Mesenchymal stem cell (in vitro differentiated cells and primary cell): ENCODE measurements around the gene TAF15.

ENCODE experiments used
- DNase-seq: peaks from one replicate; pipeline ENCODE4 v3.0.0-alpha.2; 2013
- H2AFZ ChIP-seq: one replicate; pipeline ENCODE4 v1.6.1; 2013; ENCODE audit warnings: low read depth, mild to moderate bottlenecking, control low read depth, inconsistent platforms, low read length, moderate library complexity
- H2AK5ac ChIP-seq: 2 replicates; pipeline ENCODE4 v1.6.1; 2013; ENCODE audit warnings: low read length, moderate library complexity, mild to moderate bottlenecking, inconsistent platforms; ENCODE audit not compliant: severe bottlenecking
- H2BK120ac ChIP-seq: one replicate; pipeline ENCODE4 v1.6.1; 2013; ENCODE audit warnings: low read depth, mild to moderate bottlenecking, inconsistent platforms, low read length, moderate library complexity
- H2BK12ac ChIP-seq, 2 experiments: one replicate each; pipeline ENCODE4 v1.6.1; 2013; ENCODE audit warnings: inconsistent platforms in 2 of 2, low read length in 2 of 2, mild to moderate bottlenecking in 2 of 2, moderate library complexity in 2 of 2, control low read depth in 1 of 2
- H2BK15ac ChIP-seq: one replicate; pipeline ENCODE4 v1.6.1; 2013; ENCODE audit warnings: mild to moderate bottlenecking, low read depth, inconsistent platforms; ENCODE audit not compliant: poor library complexity, severe bottlenecking
- H2BK5ac ChIP-seq: 2 replicates; pipeline ENCODE4 v1.6.1; 2013; ENCODE audit warnings: low read depth, mild to moderate bottlenecking, low read length, control low read depth, inconsistent platforms; ENCODE audit not compliant: poor library complexity, severe bottlenecking
- H3K14ac ChIP-seq, 2 experiments: one replicate each; pipeline ENCODE4 v1.6.1; 2013; ENCODE audit warnings: inconsistent platforms in 2 of 2, low read length in 2 of 2, control low read depth in 1 of 2, mild to moderate bottlenecking in 1 of 2, moderate library complexity in 1 of 2
- H3K18ac ChIP-seq, 2 experiments: one replicate each; pipeline ENCODE4 v1.6.1; 2013; ENCODE audit warnings: inconsistent platforms in 2 of 2, low read length in 2 of 2, control low read depth in 1 of 2, low read depth in 1 of 2, mild to moderate bottlenecking in 1 of 2
- H3K23ac ChIP-seq, 2 experiments: one replicate each; pipeline ENCODE4 v1.6.1; 2013; ENCODE audit warnings: inconsistent platforms in 2 of 2, low read length in 2 of 2, mild to moderate bottlenecking in 2 of 2, moderate library complexity in 2 of 2, control low read depth in 1 of 2
- H3K27ac ChIP-seq: 2 replicates; pipeline ENCODE4 v1.5.1; 2013; ENCODE audit warnings: mild to moderate bottlenecking, moderate library complexity, low read length, control low read depth, inconsistent platforms; ENCODE audit not compliant: poor library complexity, severe bottlenecking
- H3K27me3 ChIP-seq, 2 experiments: 2 replicates each; pipeline versions ENCODE4 v1.6.1 to v1.7.0; 2013; ENCODE audit warnings: low read length in 2 of 2, mild to moderate bottlenecking in 2 of 2, moderate library complexity in 2 of 2, control low read depth in 1 of 2, inconsistent platforms in 1 of 2; ENCODE audit not compliant: control insufficient read depth in 1 of 2, insufficient read depth in 1 of 2
- H3K36me3 ChIP-seq, 2 experiments: 2 replicates each; pipeline versions ENCODE4 v1.6.1 to v1.7.0; 2013; ENCODE audit warnings: low read length in 2 of 2, control low read depth in 1 of 2, inconsistent platforms in 1 of 2, low read depth in 1 of 2, mild to moderate bottlenecking in 1 of 2; ENCODE audit not compliant: insufficient read depth in 2 of 2, control insufficient read depth in 1 of 2
- H3K4ac ChIP-seq, 2 experiments: one replicate each; pipeline ENCODE4 v1.6.1; 2013; ENCODE audit warnings: inconsistent platforms in 2 of 2, low read length in 2 of 2, mild to moderate bottlenecking in 2 of 2, moderate library complexity in 2 of 2, control low read depth in 1 of 2, low read depth in 1 of 2
- H3K4me1 ChIP-seq: 2 replicates; pipeline ENCODE4 v1.6.1; 2013; ENCODE audit warnings: low read depth, low read length, control low read depth; ENCODE audit not compliant: control insufficient read depth, insufficient read depth
- H3K4me2 ChIP-seq: 2 replicates; pipeline ENCODE4 v1.6.1; 2013; ENCODE audit warnings: low read length, mild to moderate bottlenecking, inconsistent platforms; ENCODE audit not compliant: poor library complexity, severe bottlenecking
- H3K4me3 ChIP-seq, 2 experiments: 2 replicates each; pipeline versions ENCODE4 v1.5.1 to v1.7.0; 2013; ENCODE audit warnings: low read length in 2 of 2, mild to moderate bottlenecking in 2 of 2, control low read depth in 1 of 2, low read depth in 1 of 2; ENCODE audit not compliant: insufficient read depth in 1 of 2
- H3K79me1 ChIP-seq: replicated peaks from 2 replicates; pipeline ENCODE4 v1.6.1; 2013; ENCODE audit warnings: mild to moderate bottlenecking, control low read depth, low read length, inconsistent platforms; ENCODE audit not compliant: poor library complexity, severe bottlenecking
- H3K9ac ChIP-seq: 2 replicates; pipeline ENCODE4 v1.7.0; 2013; ENCODE audit warnings: mild to moderate bottlenecking, low read length, moderate library complexity
- H3K9me3 ChIP-seq: 2 replicates; pipeline ENCODE4 v1.7.0; 2013; ENCODE audit warnings: mild to moderate bottlenecking, low read length; ENCODE audit not compliant: control insufficient read depth
- H4K8ac ChIP-seq: one replicate; pipeline ENCODE4 v1.6.1; 2013; ENCODE audit warnings: inconsistent platforms, mild to moderate bottlenecking, low read length, moderate library complexity
- H4K91ac ChIP-seq: one replicate; pipeline ENCODE4 v1.6.1; 2013; ENCODE audit warnings: mild to moderate bottlenecking, low read length, inconsistent platforms
- WGBS: methylation state at CpG from one replicate; pipeline ENCODE4 v1.1.7; 2013; ENCODE audit warnings: mixed read lengths; 5-methylcytosine and 5-hydroxymethylcytosine counted together

Gene TAF15

GRCh38 chr17:35812456-35812855, 3.2 kb downstream of the TAF15 start:
- no peak overlapping the region for H2BK5ac ChIP-seq
- H3K4me1 ChIP-seq = peaks cover 9% of the 10 kb centered on the region
- no peak overlapping the region for H2AK5ac ChIP-seq
- H3K27ac ChIP-seq = no peak overlapping the region
- H3K4ac ChIP-seq = no peak overlapping the region
- H3K18ac ChIP-seq = no peak overlapping the region
- H2BK15ac ChIP-seq = no peak overlapping the region
- H3K36me3 ChIP-seq = peaks cover 8 to 27% of the 10 kb centered on the region in 2 experiments
- H3K23ac ChIP-seq = no peak overlapping the region
- H3K27me3 ChIP-seq = no peaks in the 10 kb centered on the region
- DNase-seq = no peak
- no peak overlapping the region for H3K14ac ChIP-seq
- no peak overlapping the region for H2BK120ac ChIP-seq
- H3K4me2 ChIP-seq = no peak overlapping the region
- peaks cover 1% of the 10 kb centered on the region for H3K79me1 ChIP-seq
- H3K9me3 ChIP-seq = no peaks in the 10 kb centered on the region
- no peak overlapping the region for H4K91ac ChIP-seq
- no peak overlapping the region for H3K9ac ChIP-seq
- WGBS = 87% methylated on average over 5 of the region's 5 CpGs
- no peak overlapping the region for H3K4me3 ChIP-seq
- H2AFZ ChIP-seq = no peak overlapping the region
- H2BK12ac ChIP-seq = no peak overlapping the region
- H4K8ac ChIP-seq = no peak overlapping the region

- no peak overlapping the region for H2AK5ac ChIP-seq
- no peak overlapping the region for H2BK5ac ChIP-seq
- no peak overlapping the region for H2AFZ ChIP-seq
- peaks cover 8 to 68% of the 10 kb centered on the region in 2 experiments for H3K36me3 ChIP-seq
- H3K9ac ChIP-seq = no peak overlapping the region
- H3K4me3 ChIP-seq = no peak overlapping the region
- H3K27me3 ChIP-seq = no peaks in the 10 kb centered on the region
- H2BK15ac ChIP-seq = no peak overlapping the region
- no peak overlapping the region for H4K91ac ChIP-seq
- no peak overlapping the region for H3K27ac ChIP-seq
- no peak for DNase-seq
- no peak overlapping the region for H3K4ac ChIP-seq
- no peak overlapping the region for H3K23ac ChIP-seq
- peak overlapping the region in 1 of 2 experiments; percentile 52 for H3K18ac ChIP-seq
- peak overlapping the region in 1 of 2 experiments; percentile 54 for H2BK12ac ChIP-seq
- H3K14ac ChIP-seq = peak overlapping the region in 1 of 2 experiments; percentile 88
- no peak overlapping the region for H3K4me2 ChIP-seq
- no peak overlapping the region for H4K8ac ChIP-seq
- no peak overlapping the region for H2BK120ac ChIP-seq
- WGBS = 87% methylated on average over 5 of the region's 5 CpGs
- H3K9me3 ChIP-seq = no peaks in the 10 kb centered on the region
- H3K4me1 ChIP-seq = peaks cover 10% of the 10 kb centered on the region
- H3K79me1 ChIP-seq = peaks cover 1% of the 10 kb centered on the region
These were observed 7.4 kb downstream of the TAF15 start for GRCh38 chr17:35816723-35817122.

- Histone ChIP-seq H2BK15ac (no peak overlapping the region), H2AK5ac (no peak overlapping the region), H4K91ac (no peak overlapping the region), H3K27ac (no peak overlapping the region), H3K18ac (no peak overlapping the region), H3K27me3 (no peaks in the 10 kb centered on the region), H3K9me3 (no peaks in the 10 kb centered on the region), H2BK5ac (no peak overlapping the region), H4K8ac (no peak overlapping the region), H3K4me2 (no peak overlapping the region), H3K4ac (no peak overlapping the region), H2BK12ac (no peak overlapping the region), H2AFZ (no peak overlapping the region), H3K36me3 (peaks cover 11 to 70% of the 10 kb centered on the region in 2 experiments), H3K79me1 (peaks cover 3% of the 10 kb centered on the region), H3K23ac (no peak overlapping the region), H3K4me3 (no peak overlapping the region), H3K4me1 (peaks cover 10% of the 10 kb centered on the region), H3K14ac (no peak overlapping the region), H3K9ac (no peak overlapping the region), H2BK120ac (no peak overlapping the region)
- no CpG with 5 or more reads among the region's 1 CpG for WGBS
- peak; percentile 59 for DNase-seq
These were observed 7.9 kb downstream of the TAF15 start for GRCh38 chr17:35817196-35817595.

DNA sequence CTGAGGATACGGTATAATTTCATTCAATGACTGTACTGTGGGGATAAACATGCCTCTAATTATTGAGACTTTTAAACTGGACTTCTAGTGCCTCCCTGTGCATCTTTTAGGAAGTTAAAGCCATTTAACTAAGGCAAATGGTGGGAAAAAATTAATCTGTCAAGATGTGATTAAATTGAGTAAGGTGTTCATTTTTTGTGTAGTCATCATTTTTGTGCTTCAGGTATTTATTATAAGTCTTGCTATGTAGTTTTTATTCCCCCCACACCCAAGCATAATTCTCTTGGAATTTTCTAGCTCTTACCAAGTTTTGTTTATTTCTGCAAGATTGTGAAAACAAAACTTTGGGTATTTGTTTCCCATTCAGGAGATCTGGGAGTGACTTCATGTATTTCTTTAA, 10.2 kb downstream of the TAF15 start:
- H2BK120ac ChIP-seq = no peak overlapping the region
- H3K14ac ChIP-seq = no peak overlapping the region
- 90% methylated on average over 1 of the region's 1 CpG for WGBS
- peaks cover 4% of the 10 kb centered on the region for H3K79me1 ChIP-seq
- H3K4ac ChIP-seq = no peak overlapping the region
- H2BK15ac ChIP-seq = no peak overlapping the region
- no peak overlapping the region for H2AFZ ChIP-seq
- no peak overlapping the region for H3K23ac ChIP-seq
- H3K4me3 ChIP-seq = no peak overlapping the region
- no peak overlapping the region for H2AK5ac ChIP-seq
- no peak overlapping the region for H2BK12ac ChIP-seq
- H3K4me1 ChIP-seq = peaks cover 8% of the 10 kb centered on the region
- no peaks in the 10 kb centered on the region for H3K9me3 ChIP-seq
- DNase-seq = no peak
- H4K8ac ChIP-seq = no peak overlapping the region
- no peak overlapping the region for H3K27ac ChIP-seq
- no peak overlapping the region for H3K4me2 ChIP-seq
- no peak overlapping the region for H3K9ac ChIP-seq
- no peak overlapping the region for H4K91ac ChIP-seq
- H3K36me3 ChIP-seq = peaks cover 8 to 90% of the 10 kb centered on the region in 2 experiments
- no peak overlapping the region for H2BK5ac ChIP-seq
- no peaks in the 10 kb centered on the region for H3K27me3 ChIP-seq
- H3K18ac ChIP-seq = no peak overlapping the region
